GM06990 (cell line): ENCODE data around the gene SLC7A1.

Source experiments
- DNase-seq: peaks from one replicate; pipeline ENCODE4 v3.0.0-alpha.2; 2011; ENCODE audit not compliant: insufficient read length; ENCODE audit errors: extremely low read depth
- H3K27me3 ChIP-seq: replicated peaks from 2 replicates; pipeline ENCODE4 v1.6.0; 2011; ENCODE audit warnings: low read length; ENCODE audit not compliant: control insufficient read depth, insufficient read depth
- H3K36me3 ChIP-seq: 2 replicates; pipeline ENCODE4 v1.5.1; 2011; ENCODE audit warnings: low read length; ENCODE audit not compliant: control insufficient read depth, insufficient read depth
- H3K4me3 ChIP-seq: replicated peaks from 2 replicates; pipeline ENCODE4 v1.5.1; 2011; ENCODE audit warnings: low read depth, mild to moderate bottlenecking, control low read depth, low read length
- TF ChIP-seq, protein P1 (sequence below): IDR thresholded peaks from 2 replicates; pipeline ENCODE4 v1.5.1; 2011; ENCODE audit warnings: low read length, control low read depth, mild to moderate bottlenecking, inconsistent platforms; ENCODE audit not compliant: insufficient read depth, poor library complexity, severe bottlenecking

The SLC7A1 gene

DNA sequence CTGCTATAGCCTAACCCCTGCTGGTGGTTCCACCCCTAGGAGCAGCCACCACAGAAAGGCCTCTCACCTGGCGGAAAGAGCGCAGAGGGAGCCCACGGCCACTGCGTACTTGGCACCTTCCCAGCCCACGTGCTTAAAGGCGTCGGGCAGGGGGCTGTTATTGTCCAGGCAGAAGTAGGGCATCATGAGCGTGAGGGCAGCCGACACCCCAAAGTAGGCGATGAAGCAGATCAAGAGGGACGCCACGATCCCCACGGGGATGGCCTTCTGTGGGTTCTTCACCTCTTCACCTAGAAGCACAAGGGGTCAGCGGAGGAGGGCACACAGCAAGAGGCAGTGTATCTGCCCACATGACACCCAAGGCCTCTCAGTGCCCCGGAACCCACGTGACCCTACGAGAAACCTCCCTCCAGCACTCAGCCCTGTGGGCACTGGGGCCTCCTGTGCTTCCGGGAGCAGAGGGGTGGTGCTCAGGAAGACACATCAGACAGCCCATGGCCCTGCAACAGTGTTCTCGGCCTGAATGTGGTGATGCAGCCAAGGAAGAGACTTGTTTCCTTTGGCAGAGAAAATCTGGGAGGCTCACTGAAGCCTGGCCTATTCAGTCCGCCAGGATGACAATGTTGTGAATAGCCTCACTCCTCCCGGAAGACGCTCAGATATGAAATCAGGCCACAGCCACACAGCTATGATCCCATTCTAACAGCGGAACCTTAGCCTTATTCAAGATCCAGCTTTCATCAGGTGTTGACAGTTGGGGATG, 72.1 kb downstream of the SLC7A1 start:
- Histone ChIP-seq H3K4me3 (no peak overlapping the region), H3K36me3 (peaks cover 47% of the 10 kb centered on the region), H3K27me3 (no peaks in the 10 kb centered on the region)
- TF ChIP-seq, protein P1, sequence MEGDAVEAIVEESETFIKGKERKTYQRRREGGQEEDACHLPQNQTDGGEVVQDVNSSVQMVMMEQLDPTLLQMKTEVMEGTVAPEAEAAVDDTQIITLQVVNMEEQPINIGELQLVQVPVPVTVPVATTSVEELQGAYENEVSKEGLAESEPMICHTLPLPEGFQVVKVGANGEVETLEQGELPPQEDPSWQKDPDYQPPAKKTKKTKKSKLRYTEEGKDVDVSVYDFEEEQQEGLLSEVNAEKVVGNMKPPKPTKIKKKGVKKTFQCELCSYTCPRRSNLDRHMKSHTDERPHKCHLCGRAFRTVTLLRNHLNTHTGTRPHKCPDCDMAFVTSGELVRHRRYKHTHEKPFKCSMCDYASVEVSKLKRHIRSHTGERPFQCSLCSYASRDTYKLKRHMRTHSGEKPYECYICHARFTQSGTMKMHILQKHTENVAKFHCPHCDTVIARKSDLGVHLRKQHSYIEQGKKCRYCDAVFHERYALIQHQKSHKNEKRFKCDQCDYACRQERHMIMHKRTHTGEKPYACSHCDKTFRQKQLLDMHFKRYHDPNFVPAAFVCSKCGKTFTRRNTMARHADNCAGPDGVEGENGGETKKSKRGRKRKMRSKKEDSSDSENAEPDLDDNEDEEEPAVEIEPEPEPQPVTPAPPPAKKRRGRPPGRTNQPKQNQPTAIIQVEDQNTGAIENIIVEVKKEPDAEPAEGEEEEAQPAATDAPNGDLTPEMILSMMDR = no peak
- DNase-seq = no peak

- Histone ChIP-seq H3K36me3 (peaks cover 47% of the 10 kb centered on the region), H3K4me3 (no peak overlapping the region), H3K27me3 (no peaks in the 10 kb centered on the region)
- no peak for DNase-seq
- TF ChIP-seq, protein P1 = no peak
These were observed 73.3 kb downstream of the SLC7A1 start for GRCh38 chr13:29522044-29522685.

GRCh38 chr13:29521336-29521735, 74.2 kb downstream of the SLC7A1 start:
- H3K36me3 ChIP-seq = peaks cover 48% of the 10 kb centered on the region
- TF ChIP-seq, protein P1 = no peak
- no peak overlapping the region for H3K4me3 ChIP-seq
- H3K27me3 ChIP-seq = no peaks in the 10 kb centered on the region
- no peak for DNase-seq

DNA sequence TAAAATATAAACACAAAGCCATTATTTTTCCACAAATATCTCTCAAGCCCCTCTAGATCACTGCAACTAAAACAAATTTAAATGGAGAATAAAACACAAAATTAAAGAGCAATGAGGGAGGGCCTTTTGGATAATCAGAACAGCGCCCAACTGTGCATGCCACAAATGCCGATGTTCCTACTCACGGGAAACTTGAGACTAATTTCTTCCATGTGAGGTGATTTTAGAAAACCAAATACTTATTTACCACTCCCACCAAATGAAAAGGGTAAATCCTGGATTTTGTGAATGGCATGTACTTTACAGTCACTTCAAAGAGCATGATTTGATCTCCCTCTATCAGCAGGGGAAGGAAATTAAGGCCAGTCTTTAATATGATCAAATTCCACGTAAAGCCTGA, 74.8 kb downstream of the SLC7A1 start:
- no peaks in the 10 kb centered on the region for H3K27me3 ChIP-seq
- H3K4me3 ChIP-seq = no peak overlapping the region
- no peak for DNase-seq
- TF ChIP-seq, protein P1 = no peak
- peaks cover 51% of the 10 kb centered on the region for H3K36me3 ChIP-seq

DNA sequence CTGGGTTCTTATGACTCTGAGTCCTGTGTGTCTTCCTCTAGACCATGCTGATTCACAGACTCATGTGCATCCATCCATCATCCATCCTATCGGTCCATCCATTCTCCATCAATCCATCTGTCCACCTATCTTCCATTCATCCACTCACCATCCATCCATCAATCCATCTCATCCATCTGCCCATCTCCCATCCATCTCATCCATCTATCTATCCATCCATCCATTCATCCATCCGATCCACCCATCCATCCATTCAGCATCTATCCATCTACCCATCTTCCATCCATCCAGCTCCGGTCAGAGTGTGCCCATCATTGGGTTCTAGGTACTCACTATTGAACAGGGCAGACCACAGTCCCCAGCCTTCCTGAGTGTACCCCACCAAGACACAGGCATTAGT, 75.6 kb downstream of the SLC7A1 start:
- H3K27me3 ChIP-seq = no peaks in the 10 kb centered on the region
- DNase-seq = no peak
- peaks cover 53% of the 10 kb centered on the region for H3K36me3 ChIP-seq
- H3K4me3 ChIP-seq = no peak overlapping the region
- TF ChIP-seq, protein P1 = no peak

GRCh38 chr13:29516880-29517279, 78.6 kb downstream of the SLC7A1 start:
- no peak for DNase-seq
- Histone ChIP-seq H3K27me3 (no peaks in the 10 kb centered on the region), H3K36me3 (peaks cover 52% of the 10 kb centered on the region), H3K4me3 (no peak overlapping the region)
- TF ChIP-seq, protein P1 = no peak
